Caco-2 (cell line): ENCODE measurements around the gene TTLL4. TPM values are rescaled to one million over a fixed set of nuclear protein-coding genes. Genes with fewer than 3 reads are reported as not detected.

Experiments used
- BruUV-seq: library from RNA; stranded (reverse); fragments of 400-500 nt; replicated peaks from 2 replicates; lab custom pipeline; 2021; lab: Mats Ljungman, UMichigan
- CTCF ChIA-PET: fragments of 300-600 bp; sonication (Branson Sonifier 250); formaldehyde crosslinking; loops from one replicate; lab custom pipeline; 2022; ENCODE audit warnings: antibody characterized with exemption; lab: Charles Lee
- POLR2A ChIA-PET: fragments of 300-600 bp; sonication (Branson Sonifier 250); formaldehyde crosslinking; loops from one replicate; lab custom pipeline; 2022; ENCODE audit warnings: antibody characterized with exemption; lab: Charles Lee
- DNase-seq, 2 experiments: peaks; one replicate each; pipeline versions ENCODE4 v3.0.0 to v3.0.0-alpha.2; 2020 to 2022
- H3K27me3 ChIP-seq: replicated peaks from 2 replicates; pipeline ENCODE4 v1.6.0; 2011; ENCODE audit warnings: low read length; ENCODE audit not compliant: control insufficient read depth, insufficient read depth
- H3K36me3 ChIP-seq: 2 replicates; pipeline ENCODE4 v1.5.1; 2011; ENCODE audit warnings: low read length; ENCODE audit not compliant: control insufficient read depth, insufficient read depth
- H3K4me1 ChIP-seq: fragments of 250-450 bp; sonication (Bioruptor Pico); 2 replicates; pipeline ENCODE4 v1.5.1; 2020; ENCODE audit warnings: mild to moderate bottlenecking
- H3K4me3 ChIP-seq: 2 replicates; pipeline ENCODE4 v1.5.1; 2011; ENCODE audit warnings: low read depth, mild to moderate bottlenecking, control low read depth, low read length
- H3K9me3 ChIP-seq: fragments of 250-450 bp; sonication (Bioruptor Pico); 2 replicates; pipeline ENCODE4 v1.5.1; 2020; ENCODE audit warnings: mild to moderate bottlenecking, moderate library complexity
- H3K27ac Mint-ChIP-seq: one replicate; pipeline ENCODE4 v1.8.0; 2022; ENCODE audit warnings: mixed read lengths; ENCODE audit not compliant: unreplicated experiment
- H3K27me3 Mint-ChIP-seq: one replicate; pipeline ENCODE4 v1.8.0; 2022; ENCODE audit warnings: mixed read lengths; ENCODE audit not compliant: insufficient read depth, unreplicated experiment
- H3K36me3 Mint-ChIP-seq: one replicate; pipeline ENCODE4 v1.8.0; 2022; ENCODE audit warnings: mild to moderate bottlenecking, mixed read lengths; ENCODE audit not compliant: insufficient read depth, unreplicated experiment
- H3K4me1 Mint-ChIP-seq: one replicate; pipeline ENCODE4 v1.8.0; 2022; ENCODE audit warnings: low read depth, mixed read lengths; ENCODE audit not compliant: unreplicated experiment
- H3K4me3 Mint-ChIP-seq: one replicate; pipeline ENCODE4 v1.8.0; 2022; ENCODE audit warnings: mild to moderate bottlenecking, moderate library complexity, mixed read lengths; ENCODE audit not compliant: unreplicated experiment
- H3K9me3 Mint-ChIP-seq: one replicate; pipeline ENCODE4 v1.8.0; 2022; ENCODE audit warnings: mixed read lengths; ENCODE audit not compliant: unreplicated experiment
- CTCF ChIP-seq, 2 experiments: fragments of 200-600 bp in 1 of 2; IDR thresholded peaks; 1 replicate in 1 of 2; 2 replicates in 1 of 2; pipeline versions ENCODE4 v1.5.1 to v1.8.0; 2011 to 2022; ENCODE audit warnings: antibody characterized with exemption in 1 of 2, control low read depth in 1 of 2, inconsistent platforms in 1 of 2, low read depth in 1 of 2, low read length in 1 of 2, mild to moderate bottlenecking in 1 of 2, moderate library complexity in 1 of 2; ENCODE audit not compliant: insufficient read depth in 1 of 2, severe bottlenecking in 1 of 2, unreplicated experiment in 1 of 2
- intact Hi-C: fragments of 100-400 bp; cut with micrococcal nuclease; formaldehyde crosslinking; loops from one replicate; pipeline ENCODE4 v1.10.0; 2022; ENCODE audit not compliant: unreplicated experiment
- total RNA-seq: library from RNA; stranded (reverse); gene quantifications from 2 replicates; pipeline ENCODE4 v1.2.3, GENCODE V29; 2022

Gene TTLL4
- total RNA-seq, 1 experiment from 2014 or later: 86.6 TPM

- BruUV-seq: no TSS peak
- peaks cover 7% of the 10 kb centered on the region for H3K4me1 Mint-ChIP-seq
- H3K4me3 Mint-ChIP-seq: no peak overlapping the region
- H3K36me3 ChIP-seq: peaks cover 2% of the 10 kb centered on the region; the same call in 1 of the 2 replicates
- H3K27ac Mint-ChIP-seq: peak overlapping the region; percentile 60
- TF ChIP-seq CTCF (IDR thresholded peaks at IDR 0.05; ENCODE audit: insufficient read depth in 1 of 2, low read depth in 1 of 2, low read length in 1 of 2, severe bottlenecking in 1 of 2, unreplicated experiment in 1 of 2): no peak
- H3K27me3 ChIP-seq: no peaks in the 10 kb centered on the region
- H3K27me3 Mint-ChIP-seq: no peaks in the 10 kb centered on the region
- POLR2A ChIA-PET: no interaction called here
- no peaks in the 10 kb centered on the region for H3K9me3 Mint-ChIP-seq
- intact Hi-C loops: no loop called here
- DNase-seq: no peak
- no peaks in the 10 kb centered on the region for H3K9me3 ChIP-seq
- CTCF ChIA-PET: interaction anchor here (1.4 to 2.1 kb wide), 2 partner anchors 22 to 115 kb away, joined by 6 to 10 read pairs; partner anchors contain the start of gene TTLL4
- peaks cover 7% of the 10 kb centered on the region; the same call in 1 of the 2 replicates for H3K4me1 ChIP-seq
- peaks cover 50% of the 10 kb centered on the region for H3K36me3 Mint-ChIP-seq
- H3K4me3 ChIP-seq: no peak overlapping the region
These were observed 21.6 kb downstream of the TTLL4 start for GRCh38 chr2:218732052-218732760.

GRCh38 chr2:218732761-218733158 lies 22.1 kb downstream of the TTLL4 start:
- Histone ChIP-seq H3K27me3 (no peaks in the 10 kb centered on the region), H3K4me1 (peaks cover 7% of the 10 kb centered on the region; the same call in 1 of the 2 replicates), H3K4me3 (no peak overlapping the region), H3K36me3 (no peaks in the 10 kb centered on the region), H3K9me3 (no peaks in the 10 kb centered on the region)
- Mint-ChIP-seq H3K4me3 (no peak overlapping the region), H3K9me3 (no peaks in the 10 kb centered on the region), H3K27ac (no peak overlapping the region), H3K27me3 (no peaks in the 10 kb centered on the region), H3K36me3 (peaks cover 45% of the 10 kb centered on the region), H3K4me1 (peaks cover 7% of the 10 kb centered on the region)
- no peak for DNase-seq
- intact Hi-C loops: no loop called here
- CTCF ChIA-PET: interaction anchor here (2.1 kb wide), 1 partner anchor 115 kb away, joined by 10 read pairs; no protein-coding TSS in a partner anchor
- no TSS peak for BruUV-seq
- no peak for TF ChIP-seq CTCF (IDR thresholded peaks at IDR 0.05; ENCODE audit: insufficient read depth in 1 of 2, low read depth in 1 of 2, low read length in 1 of 2, severe bottlenecking in 1 of 2, unreplicated experiment in 1 of 2)
- POLR2A ChIA-PET: no interaction called here

GRCh38 chr2:218733171-218734021 lies 22.8 kb downstream of the TTLL4 start:
- POLR2A ChIA-PET: no interaction called here
- Histone ChIP-seq H3K27me3 (no peaks in the 10 kb centered on the region), H3K36me3 (no peaks in the 10 kb centered on the region; the same call in none of the 2 replicates), H3K9me3 (no peaks in the 10 kb centered on the region), H3K4me1 (peaks cover 7% of the 10 kb centered on the region; the same call in 1 of the 2 replicates), H3K4me3 (no peak overlapping the region)
- Mint-ChIP-seq H3K9me3 (no peaks in the 10 kb centered on the region), H3K27ac (no peak overlapping the region), H3K36me3 (peaks cover 45% of the 10 kb centered on the region), H3K4me3 (no peak overlapping the region), H3K4me1 (peaks cover 7% of the 10 kb centered on the region), H3K27me3 (no peaks in the 10 kb centered on the region)
- intact Hi-C loops: no loop called here
- no peak for TF ChIP-seq CTCF (IDR thresholded peaks at IDR 0.05; ENCODE audit: insufficient read depth in 1 of 2, low read depth in 1 of 2, low read length in 1 of 2, severe bottlenecking in 1 of 2, unreplicated experiment in 1 of 2)
- CTCF ChIA-PET: no interaction called here
- no peak for DNase-seq
- no TSS peak for BruUV-seq
